H9 (cell line): ENCODE results near the gene DCST2. TPM values are rescaled to one million over a fixed set of nuclear protein-coding genes. Genes with fewer than 3 reads are reported as not detected.
A peak's percentile ranks its signal among the peaks of the same experiment; 100 is the strongest.

Experiments
- DNase-seq: peaks from one replicate; pipeline ENCODE4 v3.0.0-alpha.2; 2017
- H2AFZ ChIP-seq: one replicate; pipeline ENCODE4 v1.6.1; 2013; ENCODE audit warnings: mild to moderate bottlenecking, low read length, control low read depth, moderate library complexity
- H2AK5ac ChIP-seq: 2 replicates; pipeline ENCODE4 v1.6.1; 2013; ENCODE audit warnings: low read length, control low read depth, mixed read lengths; ENCODE audit not compliant: insufficient read length
- H2BK120ac ChIP-seq: one replicate; pipeline ENCODE4 v1.6.1; 2013; ENCODE audit warnings: low read depth, mild to moderate bottlenecking, low read length, control low read depth, inconsistent platforms; ENCODE audit not compliant: poor library complexity, severe bottlenecking
- H2BK12ac ChIP-seq: 2 replicates; pipeline ENCODE4 v1.6.1; 2013; ENCODE audit warnings: low read length, control low read depth, mixed read lengths, low read depth; ENCODE audit not compliant: insufficient read length
- H2BK15ac ChIP-seq: 2 replicates; pipeline ENCODE4 v1.6.1; 2013; ENCODE audit warnings: low read depth, low read length, control low read depth
- H2BK20ac ChIP-seq: one replicate; pipeline ENCODE4 v1.6.1; 2013; ENCODE audit warnings: low read depth, mild to moderate bottlenecking, low read length, control low read depth, inconsistent platforms; ENCODE audit not compliant: poor library complexity, severe bottlenecking
- H2BK5ac ChIP-seq: 2 replicates; pipeline ENCODE4 v1.6.1; 2013; ENCODE audit warnings: low read length, control low read depth, mixed read lengths; ENCODE audit not compliant: insufficient read length
- H3K14ac ChIP-seq: 2 replicates; pipeline ENCODE4 v1.6.1; 2013; ENCODE audit warnings: low read length, control low read depth; ENCODE audit not compliant: insufficient read depth
- H3K18ac ChIP-seq: 2 replicates; pipeline ENCODE4 v1.6.1; 2013; ENCODE audit warnings: low read depth, mild to moderate bottlenecking, mixed read lengths, low read length, control low read depth; ENCODE audit not compliant: insufficient read length
- H3K23ac ChIP-seq: 2 replicates; pipeline ENCODE4 v1.6.1; 2013; ENCODE audit warnings: low read length, control low read depth, mixed read lengths, low read depth; ENCODE audit not compliant: insufficient read length
- H3K23me2 ChIP-seq: 2 replicates; pipeline ENCODE4 v1.6.1; 2013; ENCODE audit warnings: low read depth, mild to moderate bottlenecking, mixed read lengths, low read length, control low read depth; ENCODE audit not compliant: insufficient read length, poor library complexity, severe bottlenecking
- H3K27ac ChIP-seq: 2 replicates; pipeline ENCODE4 v1.5.1; 2013; ENCODE audit warnings: low read length, control low read depth, mixed read lengths, low read depth; ENCODE audit not compliant: insufficient read length
- H3K27me3 ChIP-seq: 2 replicates; pipeline ENCODE4 v1.6.1; 2013; ENCODE audit warnings: low read length, control low read depth, inconsistent platforms; ENCODE audit not compliant: insufficient read depth
- H3K4ac ChIP-seq: 2 replicates; pipeline ENCODE4 v1.6.1; 2013; ENCODE audit warnings: low read depth, mild to moderate bottlenecking, control low read depth, inconsistent platforms, low read length, moderate library complexity
- H3K4me1 ChIP-seq: 2 replicates; pipeline ENCODE4 v1.6.1; 2013; ENCODE audit warnings: low read length, control low read depth, inconsistent platforms; ENCODE audit not compliant: insufficient read depth
- H3K4me2 ChIP-seq: 2 replicates; pipeline ENCODE4 v1.6.1; 2013; ENCODE audit warnings: low read length, control low read depth, mixed read lengths; ENCODE audit not compliant: insufficient read length, insufficient read depth
- H3K56ac ChIP-seq: 2 replicates; pipeline ENCODE4 v1.6.1; 2013; ENCODE audit warnings: low read depth, mild to moderate bottlenecking, mixed read lengths, low read length, control low read depth; ENCODE audit not compliant: insufficient read length
- H3K79me1 ChIP-seq: 2 replicates; pipeline ENCODE4 v1.6.1; 2013; ENCODE audit warnings: low read depth, mild to moderate bottlenecking, moderate library complexity, low read length, control low read depth, inconsistent platforms; ENCODE audit not compliant: insufficient read depth, poor library complexity, severe bottlenecking
- H3K79me2 ChIP-seq: 2 replicates; pipeline ENCODE4 v1.6.1; 2013; ENCODE audit warnings: low read length, control low read depth, inconsistent platforms; ENCODE audit not compliant: insufficient read depth
- H3K9ac ChIP-seq: 2 replicates; pipeline ENCODE4 v1.6.1; 2013; ENCODE audit warnings: low read length, control low read depth, mixed read lengths; ENCODE audit not compliant: insufficient read length; ENCODE audit errors: extremely low read depth
- H3K9me3 ChIP-seq: one replicate; pipeline ENCODE4 v1.6.1; 2013; ENCODE audit warnings: low read depth, low read length, inconsistent platforms; ENCODE audit not compliant: control insufficient read depth
- H3T11ph ChIP-seq: one replicate; pipeline ENCODE4 v1.6.1; 2013; ENCODE audit warnings: mild to moderate bottlenecking, low read length, control low read depth, inconsistent platforms
- H4K20me1 ChIP-seq: one replicate; pipeline ENCODE4 v1.6.1; 2013; ENCODE audit not compliant: control insufficient read depth, insufficient read length, insufficient read depth
- H4K5ac ChIP-seq: 2 replicates; pipeline ENCODE4 v1.6.1; 2013; ENCODE audit warnings: low read depth, mild to moderate bottlenecking, mixed read lengths, low read length, control low read depth; ENCODE audit not compliant: insufficient read length
- H4K8ac ChIP-seq: replicated peaks from 2 replicates; pipeline ENCODE4 v1.6.1; 2013; ENCODE audit warnings: low read length, control low read depth, mixed read lengths, low read depth; ENCODE audit not compliant: insufficient read length
- H4K91ac ChIP-seq: 2 replicates; pipeline ENCODE4 v1.6.1; 2013; ENCODE audit warnings: low read depth, mild to moderate bottlenecking, moderate library complexity, mixed read lengths, low read length, control low read depth; ENCODE audit not compliant: insufficient read length
- H3K27ac Mint-ChIP-seq, 3 experiments: 2 replicates in 2 of 3; 3 replicates in 1 of 3; pipeline ENCODE4 v1.8.0; 2020 to 2021; ENCODE audit warnings: mixed read lengths in 3 of 3, mild to moderate bottlenecking in 1 of 3, moderate library complexity in 1 of 3
- H3K27me3 Mint-ChIP-seq: 2 replicates; pipeline ENCODE4 v1.8.0; 2021; ENCODE audit warnings: low read depth, mild to moderate bottlenecking, moderate library complexity, mixed read lengths
- H3K36me3 Mint-ChIP-seq, 3 experiments: 2 replicates in 2 of 3; 3 replicates in 1 of 3; pipeline ENCODE4 v1.8.0; 2020 to 2021; ENCODE audit warnings: low read depth in 3 of 3, mixed read lengths in 3 of 3; ENCODE audit not compliant: insufficient read depth in 1 of 3
- H3K4me1 Mint-ChIP-seq, 2 experiments: 2 replicates each; pipeline ENCODE4 v1.8.0; 2020; ENCODE audit warnings: mixed read lengths in 2 of 2
- H3K4me3 Mint-ChIP-seq, 2 experiments: 2 replicates in 1 of 2; 3 replicates in 1 of 2; pipeline ENCODE4 v1.8.0; 2020 to 2021; ENCODE audit warnings: mild to moderate bottlenecking in 2 of 2, mixed read lengths in 2 of 2, moderate library complexity in 1 of 2
- H3K9me3 Mint-ChIP-seq, 2 experiments: 2 replicates in 1 of 2; 3 replicates in 1 of 2; pipeline ENCODE4 v1.8.0; 2020; ENCODE audit warnings: mild to moderate bottlenecking in 2 of 2, mixed read lengths in 2 of 2, moderate library complexity in 1 of 2
- CTCF ChIP-seq: fragments of 200-600 bp; sonication (generic); conservative IDR thresholded peaks from 3 replicates; pipeline ENCODE4 v1.8.0; 2021; ENCODE audit warnings: antibody characterized with exemption, mild to moderate bottlenecking
- WGBS: extraction: QIAGEN DNeasy Blood & Tissue Kit; methylation state at CpG from one replicate; pipeline ENCODE4 v1.1.7; 2013; ENCODE audit warnings: missing lambda C conversion rate, low lambda C conversion rate, mixed read lengths; ENCODE audit not compliant: insufficient read length; ENCODE audit errors: extremely low coverage; 5-methylcytosine and 5-hydroxymethylcytosine counted together
- total RNA-seq: library from RNA; stranded (reverse); gene quantifications from 2 replicates; pipeline ENCODE4 v1.2.1, GENCODE V29; 2021

The DCST2 gene
- total RNA-seq, 1 experiment from 2014 or later = 0.35 TPM

GRCh38 chr1:155015527-155016230 lies 17.9 kb downstream of the DCST2 start:
- H2AK5ac ChIP-seq = no peak overlapping the region
- no peaks in the 10 kb centered on the region for H4K20me1 ChIP-seq
- H3K23ac ChIP-seq = no peak overlapping the region
- peaks cover 3% of the 10 kb centered on the region; the same call in 1 of the 2 replicates for H3K4me1 ChIP-seq
- TF ChIP-seq CTCF = no peak
- no peak overlapping the region for H3K14ac ChIP-seq
- H2BK20ac ChIP-seq = no peak overlapping the region
- peaks cover 39 to 62% of the 10 kb centered on the region in 2 experiments for H3K4me1 Mint-ChIP-seq
- no peak overlapping the region for H2BK15ac ChIP-seq
- H3K23me2 ChIP-seq = no peaks in the 10 kb centered on the region
- H3K18ac ChIP-seq = no peak overlapping the region
- H4K91ac ChIP-seq = no peak overlapping the region
- H2AFZ ChIP-seq = no peak overlapping the region
- peaks cover 8 to 39% (median 23%) of the 10 kb centered on the region in 3 experiments; a peak in 6 of 7 replicates for H3K36me3 Mint-ChIP-seq
- no peak overlapping the region for H2BK12ac ChIP-seq
- no peak overlapping the region for H2BK120ac ChIP-seq
- H3K9me3 Mint-ChIP-seq = no peaks in the 10 kb centered on the region; a peak in 1 of 5 replicates
- H3T11ph ChIP-seq = no peak overlapping the region
- no peak overlapping the region for H3K4me2 ChIP-seq
- H3K9ac ChIP-seq = no peak overlapping the region
- no peak for DNase-seq
- no peak overlapping the region for H3K27ac ChIP-seq
- no peak overlapping the region for H3K56ac ChIP-seq
- H3K4ac ChIP-seq = no peak overlapping the region
- no peak overlapping the region for H4K8ac ChIP-seq
- H3K27ac Mint-ChIP-seq = peak overlapping the region in 2 of 3 experiments; percentile 51 to 80; a peak in 4 of 7 replicates
- H3K27me3 ChIP-seq = no peaks in the 10 kb centered on the region
- H3K4me3 Mint-ChIP-seq = peak overlapping the region in 1 of 2 experiments; percentile 42; a peak in 2 of 5 replicates
- H3K27me3 Mint-ChIP-seq = no peaks in the 10 kb centered on the region; the same call in 1 of the 2 replicates
- no CpG with 5 or more reads among the region's 16 CpGs for WGBS
- H3K9me3 ChIP-seq = no peaks in the 10 kb centered on the region
- no peaks in the 10 kb centered on the region; the same call in 1 of the 2 replicates for H3K79me2 ChIP-seq
- H3K79me1 ChIP-seq = no peaks in the 10 kb centered on the region
- H2BK5ac ChIP-seq = no peak overlapping the region
- H4K5ac ChIP-seq = no peak overlapping the region
